Measurements from ENCODE around the gene DPP10.

DNA sequence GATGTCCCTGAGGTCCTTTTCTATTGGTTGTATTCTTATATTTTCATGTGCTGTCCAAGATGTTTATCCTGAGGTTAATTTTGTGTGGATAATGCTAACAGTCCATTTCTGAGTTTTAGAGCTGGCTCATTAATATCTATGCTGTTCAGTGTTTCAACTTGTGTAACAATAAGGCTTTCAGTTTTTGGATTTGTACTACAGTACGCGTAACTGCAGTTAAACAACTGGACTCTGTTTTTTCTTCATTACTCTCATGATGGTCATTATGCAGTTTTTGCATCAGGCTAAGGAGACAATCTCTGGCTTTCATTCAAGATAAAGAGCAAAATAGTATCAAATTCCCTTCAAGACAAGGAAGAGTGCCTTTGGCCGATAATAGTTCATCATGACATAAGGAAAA, 1364.8 kb downstream of the DPP10 start:
- TF ChIP-seq CTCF (IDR thresholded peaks at IDR 0.05; ENCODE audit: low read depth, low read length, missing input control) (no peak), GABPA (IDR thresholded peaks at IDR 0.05 in 1 of 2, conservative IDR thresholded peaks at IDR 0.05 in 1 of 2) (no peak), RAD21 (IDR thresholded peaks at IDR 0.05) (no peak), TAF1 (conservative IDR thresholded peaks at IDR 0.05) (no peak), REST (IDR thresholded peaks at IDR 0.05) (no peak)
- TF ChIP-seq, protein P1, sequence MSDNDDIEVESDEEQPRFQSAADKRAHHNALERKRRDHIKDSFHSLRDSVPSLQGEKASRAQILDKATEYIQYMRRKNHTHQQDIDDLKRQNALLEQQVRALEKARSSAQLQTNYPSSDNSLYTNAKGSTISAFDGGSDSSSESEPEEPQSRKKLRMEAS (IDR thresholded peaks at IDR 0.05): no peak

Measured in liver (tissue), 3 donors.